ENCODE measurements around the gene NLGN2. TPM values are rescaled to one million over a fixed set of nuclear protein-coding genes. Genes with fewer than 3 reads are reported as not detected.

The NLGN2 gene
- total and polyA plus RNA-seq, 2 donors (not counting 1 experiment from before 2014, with no cell fraction given) = 0.52 to 3.4 TPM

DNA sequence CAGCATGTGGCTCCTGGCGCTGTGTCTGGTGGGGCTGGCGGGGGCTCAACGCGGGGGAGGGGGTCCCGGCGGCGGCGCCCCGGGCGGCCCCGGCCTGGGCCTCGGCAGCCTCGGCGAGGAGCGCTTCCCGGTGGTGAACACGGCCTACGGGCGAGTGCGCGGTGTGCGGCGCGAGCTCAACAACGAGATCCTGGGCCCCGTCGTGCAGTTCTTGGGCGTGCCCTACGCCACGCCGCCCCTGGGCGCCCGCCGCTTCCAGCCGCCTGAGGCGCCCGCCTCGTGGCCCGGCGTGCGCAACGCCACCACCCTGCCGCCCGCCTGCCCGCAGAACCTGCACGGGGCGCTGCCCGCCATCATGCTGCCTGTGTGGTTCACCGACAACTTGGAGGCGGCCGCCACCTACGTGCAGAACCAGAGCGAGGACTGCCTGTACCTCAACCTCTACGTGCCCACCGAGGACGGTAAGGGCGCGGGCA, 645 bp downstream of the NLGN2 start:
- peak; percentile 42 for DNase-seq
- Histone ChIP-seq H3K4me3 (ENCODE audit: control extremely low read depth in 1 of 5, extremely low read depth in 1 of 5, insufficient read depth in 1 of 5, low read depth in 2 of 5, low read length in 4 of 5) (no peak overlapping the region), H3K27ac (ENCODE audit: low read length in 2 of 2) (no peak overlapping the region), H3K4me2 (replicated peaks; ENCODE audit: low read depth, low read length, poor library complexity, severe bottlenecking) (peak overlapping the region; percentile 65), H3K79me2 (ENCODE audit: control insufficient read depth, insufficient read depth, low read length) (no peaks in the 10 kb centered on the region), H2AFZ (ENCODE audit: insufficient read depth, low read depth, low read length, poor library complexity, severe bottlenecking) (peak overlapping the region; percentile 33), H3K4me1 (ENCODE audit: control insufficient read depth in 2 of 2, insufficient read depth in 2 of 2, low read length in 2 of 2) (peaks cover 11 to 14% of the 10 kb centered on the region in 2 donors), H3K36me3 (replicated peaks in 1 of 2; ENCODE audit: control extremely low read depth in 1 of 2, control insufficient read depth in 1 of 2, extremely low read depth in 1 of 2, insufficient read depth in 2 of 2, low read length in 1 of 2) (no peaks in the 10 kb centered on the region), H4K20me1 (ENCODE audit: control insufficient read depth, insufficient read depth, low read length, poor library complexity, severe bottlenecking) (no peaks in the 10 kb centered on the region), H3K9ac (ENCODE audit: low read length) (no peak overlapping the region), H3K9me3 (ENCODE audit: control extremely low read depth in 1 of 3, control insufficient read depth in 2 of 3, insufficient read depth in 1 of 3, low read length in 2 of 3) (peaks cover 0 to 4% (median 0%) of the 10 kb centered on the region in 3 donors), H3K27me3 (replicated peaks in 1 of 4; ENCODE audit: control extremely low read depth in 1 of 4, control insufficient read depth in 3 of 4, insufficient read depth in 4 of 4, low read length in 3 of 4) (peaks cover 0 to 33% (median 4%) of the 10 kb centered on the region in 4 experiments)
- intact Hi-C loops (cut with micrococcal nuclease) = no loop called here
- 56% methylated on average over 58 of the region's 58 CpGs for WGBS (ENCODE audit: insufficient coverage)
- Mint-ChIP-seq H3K4me1 (peaks cover 16% of the 10 kb centered on the region), H3K9me3 (ENCODE audit: insufficient read depth) (no peaks in the 10 kb centered on the region), H3K27ac (no peak overlapping the region), H3K4me3 (peak overlapping the region; percentile 53), H3K27me3 (peaks cover 32% of the 10 kb centered on the region)
- CTCF ChIA-PET = interaction anchor here (1.1 to 1.2 kb wide), 2 partner anchors 28 to 152 kb away, joined by 3 read pairs; no protein-coding TSS in a partner anchor
- no peak for ATAC-seq (ENCODE audit: low read depth)
- POLR2A ChIA-PET = no interaction called here
- no peak for TF ChIP-seq EZH2 (IDR thresholded peaks at IDR 0.05; ENCODE audit: borderline replicate concordance, insufficient read depth, low read depth, low read length, poor library complexity, severe bottlenecking)
- TF ChIP-seq, protein P1, sequence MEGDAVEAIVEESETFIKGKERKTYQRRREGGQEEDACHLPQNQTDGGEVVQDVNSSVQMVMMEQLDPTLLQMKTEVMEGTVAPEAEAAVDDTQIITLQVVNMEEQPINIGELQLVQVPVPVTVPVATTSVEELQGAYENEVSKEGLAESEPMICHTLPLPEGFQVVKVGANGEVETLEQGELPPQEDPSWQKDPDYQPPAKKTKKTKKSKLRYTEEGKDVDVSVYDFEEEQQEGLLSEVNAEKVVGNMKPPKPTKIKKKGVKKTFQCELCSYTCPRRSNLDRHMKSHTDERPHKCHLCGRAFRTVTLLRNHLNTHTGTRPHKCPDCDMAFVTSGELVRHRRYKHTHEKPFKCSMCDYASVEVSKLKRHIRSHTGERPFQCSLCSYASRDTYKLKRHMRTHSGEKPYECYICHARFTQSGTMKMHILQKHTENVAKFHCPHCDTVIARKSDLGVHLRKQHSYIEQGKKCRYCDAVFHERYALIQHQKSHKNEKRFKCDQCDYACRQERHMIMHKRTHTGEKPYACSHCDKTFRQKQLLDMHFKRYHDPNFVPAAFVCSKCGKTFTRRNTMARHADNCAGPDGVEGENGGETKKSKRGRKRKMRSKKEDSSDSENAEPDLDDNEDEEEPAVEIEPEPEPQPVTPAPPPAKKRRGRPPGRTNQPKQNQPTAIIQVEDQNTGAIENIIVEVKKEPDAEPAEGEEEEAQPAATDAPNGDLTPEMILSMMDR (IDR thresholded peaks at IDR 0.05) = no peak

DNA sequence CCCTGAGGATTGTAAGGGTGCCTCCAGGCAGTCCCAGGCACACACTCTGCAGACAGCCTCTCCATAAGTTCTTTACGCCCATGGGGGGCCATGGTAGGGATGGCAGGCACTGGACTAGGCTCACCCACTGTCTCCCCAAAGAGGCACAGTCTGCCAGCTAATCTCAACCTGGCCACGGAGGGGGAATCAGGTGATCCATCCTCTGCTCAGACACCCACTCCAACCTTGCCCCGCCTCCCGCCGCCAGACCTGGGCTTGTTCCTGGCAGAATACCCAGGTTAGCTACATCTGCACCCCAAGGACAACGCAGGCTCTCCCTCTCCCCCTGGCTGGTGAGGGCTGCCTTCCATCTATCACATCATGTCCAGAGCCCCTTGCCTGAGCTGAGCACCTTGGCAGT, 1.2 kb downstream of the NLGN2 start:
- no peak overlapping the region for H3K27ac Mint-ChIP-seq
- H3K4me3 ChIP-seq (ENCODE audit: control extremely low read depth in 1 of 5, extremely low read depth in 1 of 5, insufficient read depth in 1 of 5, low read depth in 2 of 5, low read length in 4 of 5) = no peak overlapping the region
- no peaks in the 10 kb centered on the region for H3K36me3 ChIP-seq (replicated peaks in 1 of 2; ENCODE audit: control extremely low read depth in 1 of 2, control insufficient read depth in 1 of 2, extremely low read depth in 1 of 2, insufficient read depth in 2 of 2, low read length in 1 of 2)
- no peak overlapping the region for H2AFZ ChIP-seq (ENCODE audit: insufficient read depth, low read depth, low read length, poor library complexity, severe bottlenecking)
- H3K27me3 Mint-ChIP-seq = peaks cover 32% of the 10 kb centered on the region
- CTCF ChIA-PET = no interaction called here
- H3K79me2 ChIP-seq (ENCODE audit: control insufficient read depth, insufficient read depth, low read length) = no peaks in the 10 kb centered on the region
- H3K27me3 ChIP-seq (replicated peaks in 1 of 4; ENCODE audit: control extremely low read depth in 1 of 4, control insufficient read depth in 3 of 4, insufficient read depth in 4 of 4, low read length in 3 of 4) = peaks cover 0 to 33% (median 4%) of the 10 kb centered on the region in 4 experiments
- peak overlapping the region; percentile 65 for H3K4me2 ChIP-seq (replicated peaks; ENCODE audit: low read depth, low read length, poor library complexity, severe bottlenecking)
- WGBS (ENCODE audit: insufficient coverage) = 82% methylated on average over 6 of the region's 6 CpGs
- no peak for DNase-seq
- peaks cover 7 to 13% of the 10 kb centered on the region in 2 donors for H3K4me1 ChIP-seq (ENCODE audit: control insufficient read depth in 2 of 2, insufficient read depth in 2 of 2, low read length in 2 of 2)
- no peaks in the 10 kb centered on the region for H4K20me1 ChIP-seq (ENCODE audit: control insufficient read depth, insufficient read depth, low read length, poor library complexity, severe bottlenecking)
- no peak overlapping the region for H3K27ac ChIP-seq (ENCODE audit: low read length in 2 of 2)
- TF ChIP-seq, protein P1 (IDR thresholded peaks at IDR 0.05) = no peak
- no peak for TF ChIP-seq EZH2 (IDR thresholded peaks at IDR 0.05; ENCODE audit: borderline replicate concordance, insufficient read depth, low read depth, low read length, poor library complexity, severe bottlenecking)
- POLR2A ChIA-PET = interaction anchor here (0.5 kb wide), 1 partner anchor 106 kb away, joined by 3 read pairs; no protein-coding TSS in a partner anchor
- no peak for ATAC-seq (ENCODE audit: low read depth)
- no peaks in the 10 kb centered on the region for H3K9me3 Mint-ChIP-seq (ENCODE audit: insufficient read depth)
- H3K9ac ChIP-seq (ENCODE audit: low read length) = no peak overlapping the region
- peaks cover 0 to 4% (median 0%) of the 10 kb centered on the region in 3 donors for H3K9me3 ChIP-seq (ENCODE audit: control extremely low read depth in 1 of 3, control insufficient read depth in 2 of 3, insufficient read depth in 1 of 3, low read length in 2 of 3)
- peaks cover 12% of the 10 kb centered on the region for H3K4me1 Mint-ChIP-seq
- no peak overlapping the region for H3K4me3 Mint-ChIP-seq
- intact Hi-C loops (cut with micrococcal nuclease) = no loop called here
